Testis (tissue), 3 donors: ENCODE measurements around the gene NOSIP. TPM values are rescaled to one million over a fixed set of nuclear protein-coding genes. Genes with fewer than 3 reads are reported as not detected.

Experiments
- DNase-seq: peaks from one replicate; pipeline ENCODE4 v3.0.0-alpha.2; 2019
- H3K27ac ChIP-seq, 2 donors: fragments of 200-600 bp; sonication (generic); one replicate each; pipeline ENCODE4 v1.5.1; 2019
- H3K27me3 ChIP-seq: fragments of 200-600 bp; sonication (generic); one replicate; pipeline ENCODE4 v1.5.1; 2019
- H3K36me3 ChIP-seq: fragments of 200-600 bp; sonication (generic); one replicate; pipeline ENCODE4 v1.5.1; 2017; ENCODE audit warnings: low read depth; ENCODE audit errors: missing control alignments
- H3K4me1 ChIP-seq: fragments of 200-600 bp; sonication (generic); one replicate; pipeline ENCODE4 v1.5.1; 2019
- H3K4me3 ChIP-seq, 2 donors: fragments of 200-600 bp; sonication (generic); one replicate each; pipeline ENCODE4 v1.5.1; 2017 to 2019
- H3K9me3 ChIP-seq: fragments of 200-600 bp; sonication (generic); one replicate; pipeline ENCODE4 v1.5.1; 2017
- CTCF ChIP-seq, 3 experiments: fragments of 450-650 bp in 2 of 3; fragments of 200-600 bp in 1 of 3; sonication (generic) in 1 of 3; IDR thresholded peaks; one replicate each; pipeline ENCODE4 v1.5.1; 2016 to 2019; ENCODE audit warnings: antibody characterized with exemption in 3 of 3, mild to moderate bottlenecking in 2 of 3, moderate library complexity in 1 of 3
- POLR2A ChIP-seq: fragments of 450-650 bp; IDR thresholded peaks from one replicate; pipeline ENCODE4 v1.6.1; 2017; ENCODE audit warnings: antibody characterized with exemption, mild to moderate bottlenecking, moderate library complexity
- WGBS, 2 donors: methylation state at CpG; one replicate each; pipeline ENCODE4 v1.1.5; 2018; 5-methylcytosine and 5-hydroxymethylcytosine counted together
- intact Hi-C: fragments of 100-400 bp; cut with DNase I; formaldehyde crosslinking; loops from one replicate; pipeline ENCODE4 v1.15.1; 2023; ENCODE audit warnings: low total_unique reads
- polyA plus RNA-seq: library from polyadenylated mRNA; stranded (reverse); fragments of 350-450 nt; fragmentation: Illumina TruSeq; extraction: RNeasy Lipid Tissue Mini Kit (QIAGEN cat#74804); gene quantifications from one replicate; pipeline ENCODE4 v1.2.3, GENCODE V29; 2014; ENCODE audit warnings: low read depth, low replicate concordance; ENCODE audit not compliant: insufficient read depth
- total RNA-seq, 2 donors: library from RNA; depleted of rRNA; stranded (reverse); fragments of >200 nt; gene quantifications; one replicate each; pipeline ENCODE4 v1.2.3, GENCODE V29; 2016

NOSIP gene
- total and polyA plus RNA-seq, 3 donors from 2014 or later: 145 to 241 (median 151) TPM

- no peaks in the 10 kb centered on the region for H3K36me3 ChIP-seq
- H3K4me1 ChIP-seq: peaks cover 18% of the 10 kb centered on the region
- TF ChIP-seq POLR2A: no peak
- no peak for TF ChIP-seq CTCF (IDR thresholded peaks at IDR 0.05)
- H3K27me3 ChIP-seq: no peaks in the 10 kb centered on the region
- H3K27ac ChIP-seq: no peak overlapping the region
- H3K4me3 ChIP-seq: no peak overlapping the region
- WGBS, 2 donors: 51 to 56% methylated on average over 9 of the region's 9 CpGs
- H3K9me3 ChIP-seq: no peaks in the 10 kb centered on the region
- intact Hi-C loops: no loop called here
- no peak for DNase-seq
Observed at GRCh38 chr19:49567861-49568441, 12.4 kb downstream of the NOSIP start.

- WGBS, 2 donors: 66 to 95% methylated on average over 3 of the region's 3 CpGs
Observed at GRCh38 chr19:49566302-49566701, 14.1 kb downstream of the NOSIP start.

GRCh38 chr19:49565261-49565660 is 15.1 kb downstream of the NOSIP start:
- Histone ChIP-seq H3K4me1 (peaks cover 6% of the 10 kb centered on the region), H3K27ac (no peak overlapping the region), H3K4me3 (no peak overlapping the region), H3K9me3 (no peaks in the 10 kb centered on the region), H3K27me3 (no peaks in the 10 kb centered on the region), H3K36me3 (no peaks in the 10 kb centered on the region)
- intact Hi-C loops: no loop called here
- TF ChIP-seq POLR2A (no peak), CTCF (IDR thresholded peaks at IDR 0.05) (no peak)
- 43 to 46% methylated on average over 4 of the region's 4 CpGs for WGBS, 2 donors
- DNase-seq: peak; percentile 68

More at GRCh38 chr19:49566302-49566701, 14.1 kb downstream of the NOSIP start:
- no peak for DNase-seq
- Histone ChIP-seq H3K27ac (no peak overlapping the region), H3K9me3 (no peaks in the 10 kb centered on the region), H3K36me3 (no peaks in the 10 kb centered on the region), H3K27me3 (no peaks in the 10 kb centered on the region), H3K4me3 (no peak overlapping the region), H3K4me1 (peaks cover 13% of the 10 kb centered on the region)
- intact Hi-C loops: no loop called here
- no peak for TF ChIP-seq CTCF (IDR thresholded peaks at IDR 0.05)
- TF ChIP-seq POLR2A: no peak

GRCh38 chr19:49564616-49565045 is 15.7 kb downstream of the NOSIP start:
- TF ChIP-seq POLR2A (no peak), CTCF (IDR thresholded peaks at IDR 0.05) (no peak)
- WGBS, 2 donors: 76 to 90% methylated on average over 6 of the region's 6 CpGs
- Histone ChIP-seq H3K36me3 (no peaks in the 10 kb centered on the region), H3K27ac (no peak overlapping the region), H3K9me3 (no peaks in the 10 kb centered on the region), H3K4me1 (peaks cover 5% of the 10 kb centered on the region), H3K27me3 (no peaks in the 10 kb centered on the region), H3K4me3 (no peak overlapping the region)
- intact Hi-C loops: no loop called here
- DNase-seq: no peak

- Histone ChIP-seq H3K36me3 (no peaks in the 10 kb centered on the region), H3K4me1 (peaks cover 5% of the 10 kb centered on the region), H3K27me3 (no peaks in the 10 kb centered on the region), H3K27ac (no peak overlapping the region), H3K4me3 (no peak overlapping the region), H3K9me3 (no peaks in the 10 kb centered on the region)
- DNase-seq: peak; percentile 35
- intact Hi-C loops: no loop called here
- WGBS, 2 donors: 69 to 73% methylated on average over 15 of the region's 15 CpGs
- TF ChIP-seq POLR2A (no peak), CTCF (IDR thresholded peaks at IDR 0.05) (no peak)
Observed at GRCh38 chr19:49560358-49560900, 19.9 kb downstream of the NOSIP start.
